Suppressor macrophage treated with lipopolysaccharide for 1 hour (primary cell): ENCODE data around the gene SIX4.

Experiments
- DNase-seq, 3 donors: peaks; one replicate each; pipeline ENCODE4 v3.0.0-alpha.2; 2020 to 2022

Gene SIX4

GRCh38 chr14:60721326-60722106 is 2.6 kb downstream of the SIX4 start:
- DNase-seq, result peak in 2 of 3 donors; percentile 34 to 48

DNA sequence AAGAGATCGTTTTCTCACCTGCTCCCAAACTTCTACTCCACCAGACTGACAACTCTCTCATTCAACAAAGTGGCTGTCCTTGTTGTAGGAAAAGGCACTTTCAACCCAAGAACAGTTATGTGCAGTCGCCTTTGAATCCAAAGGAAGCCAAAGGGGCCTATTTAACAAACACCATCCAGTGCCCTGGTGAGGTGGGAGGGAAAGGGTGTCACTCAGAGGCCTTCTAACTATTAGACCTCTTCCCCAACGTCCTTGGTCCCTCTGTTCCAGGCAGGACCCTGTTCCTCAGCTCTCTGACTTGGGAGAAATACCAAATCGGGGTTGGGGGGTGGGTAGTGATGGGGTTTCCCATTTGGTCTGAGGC is 3.2 kb downstream of the SIX4 start:
- DNase-seq, result no peak

- DNase-seq, result no peak
These were observed 3.8 kb downstream of the SIX4 start for GRCh38 chr14:60720391-60720790.

DNA sequence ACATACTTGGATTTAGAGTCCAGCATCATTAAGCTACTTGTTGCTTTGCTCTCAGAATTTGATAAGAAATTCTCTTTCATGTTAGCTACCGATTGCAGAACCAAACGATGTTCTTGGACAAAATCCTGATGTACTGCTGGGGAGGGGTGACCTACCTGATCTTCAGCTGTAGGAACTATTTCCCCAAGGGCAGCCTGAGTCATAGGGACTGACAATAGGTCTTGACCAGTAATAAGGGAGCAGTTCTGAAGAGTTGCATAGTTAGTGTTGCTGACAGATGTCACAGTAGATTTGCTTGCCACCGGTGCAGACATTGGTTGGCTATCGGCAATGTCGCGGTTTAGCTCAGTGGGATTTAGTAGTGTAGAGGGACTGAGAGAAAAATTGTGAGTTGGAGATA is 10.6 kb downstream of the SIX4 start:
- no peak for DNase-seq

DNA sequence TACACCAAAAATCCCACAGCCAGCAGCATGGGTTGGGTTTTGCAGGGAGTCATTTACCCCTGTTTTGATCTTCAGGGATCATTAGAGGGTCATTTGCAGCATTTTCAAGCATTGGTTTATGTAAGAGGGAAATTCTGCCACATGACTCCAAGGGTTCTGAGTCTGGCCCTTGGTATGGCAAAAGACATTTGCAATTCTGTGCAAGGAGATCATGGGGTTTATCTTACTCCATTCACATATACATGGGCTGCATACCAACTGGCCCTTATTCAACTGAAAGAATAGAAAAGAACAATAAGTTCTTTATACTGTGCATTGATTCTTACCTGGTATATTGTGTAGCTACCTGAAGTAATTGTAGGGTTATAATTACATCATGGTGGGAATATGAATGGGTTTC is 13.7 kb downstream of the SIX4 start:
- no peak for DNase-seq

- DNase-seq, result no peak
These were observed 16.3 kb downstream of the SIX4 start for GRCh38 chr14:60707858-60708257.

DNA sequence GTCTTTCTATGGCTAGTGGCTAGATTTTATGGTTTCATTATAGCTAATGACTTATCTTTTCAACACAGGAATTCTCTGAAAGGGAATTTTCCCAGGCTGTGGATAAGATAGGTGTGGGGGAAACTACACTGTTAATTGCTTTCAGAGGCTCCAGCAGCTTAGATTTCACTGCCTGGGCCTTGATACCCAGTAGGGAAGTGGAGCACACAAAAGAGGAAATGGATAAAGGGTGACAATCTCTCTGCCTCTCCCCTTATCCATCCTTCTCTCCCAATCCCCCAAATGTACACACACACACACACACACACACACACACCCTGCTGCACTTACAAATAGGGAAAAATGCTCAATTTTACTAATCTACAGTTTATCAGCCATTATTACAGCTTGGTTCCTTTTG is 19.1 kb downstream of the SIX4 start:
- no peak for DNase-seq

DNA sequence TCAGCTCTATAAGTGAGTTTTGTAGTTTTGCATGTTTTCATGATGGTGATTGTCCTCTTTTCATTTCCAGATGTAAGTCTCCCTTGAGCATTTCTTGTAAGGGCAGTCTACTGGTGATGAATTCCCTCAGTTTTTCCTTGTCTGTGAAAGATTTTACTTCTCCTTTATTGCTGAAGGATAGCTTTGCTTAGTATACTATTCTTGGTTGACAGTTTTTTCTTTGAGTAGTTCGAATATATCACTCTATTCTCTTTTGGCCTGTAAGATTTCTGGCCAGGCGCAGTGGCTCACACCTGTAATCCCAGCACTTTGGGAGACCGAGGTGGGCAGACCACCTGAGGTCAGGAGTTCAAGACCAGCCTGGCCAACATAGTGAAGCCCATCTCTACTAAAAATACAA is 23.6 kb downstream of the SIX4 start:
- DNase-seq, result no peak

GRCh38 chr14:60695327-60695726 is 28.8 kb downstream of the SIX4 start:
- DNase-seq, result peak in 1 of 3 donors; percentile 35

GRCh38 chr14:60691383-60692113 is 32.6 kb downstream of the SIX4 start:
- DNase-seq, result no peak

DNA sequence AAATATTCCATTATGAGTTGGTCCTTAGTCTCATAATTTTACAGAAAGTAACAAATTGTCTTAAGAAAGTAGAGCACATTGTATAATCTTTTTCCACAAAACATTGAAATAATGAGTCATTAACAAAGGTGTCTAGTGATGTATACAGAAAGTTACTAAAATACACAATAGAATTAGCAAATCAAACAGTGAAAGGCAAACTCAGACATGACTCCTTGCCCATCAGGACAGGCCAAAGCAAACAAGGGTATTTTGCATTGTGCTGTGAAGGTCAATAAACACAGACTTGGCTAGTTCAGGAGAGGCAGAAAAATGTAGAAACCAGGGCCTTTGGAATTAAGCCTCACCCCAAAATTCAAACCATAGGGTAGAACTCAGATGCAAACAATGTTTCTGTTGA is 37.3 kb downstream of the SIX4 start:
- DNase-seq, result no peak

DNA sequence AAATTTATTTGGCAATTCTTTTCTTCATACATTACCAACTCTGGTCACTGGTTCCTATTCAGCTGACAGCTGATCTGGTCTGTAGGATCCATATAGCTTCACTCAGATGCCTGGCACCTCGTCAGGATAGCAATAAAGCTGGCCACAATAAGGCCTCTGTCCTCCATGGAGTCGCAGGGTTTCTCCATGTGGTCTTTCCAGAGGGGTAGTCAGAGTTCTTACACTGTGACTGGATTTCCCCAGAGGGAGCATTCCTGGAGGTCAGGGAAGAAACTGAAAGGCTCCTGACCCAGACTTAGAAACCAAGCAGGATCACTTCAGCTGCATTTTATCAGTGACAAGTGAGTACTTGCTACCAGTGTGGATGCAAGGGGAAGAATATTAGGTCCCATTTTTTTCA is 39.9 kb downstream of the SIX4 start:
- DNase-seq, result no peak

GRCh38 chr14:60681271-60681670 is 42.9 kb downstream of the SIX4 start:
- DNase-seq, result no peak

DNA sequence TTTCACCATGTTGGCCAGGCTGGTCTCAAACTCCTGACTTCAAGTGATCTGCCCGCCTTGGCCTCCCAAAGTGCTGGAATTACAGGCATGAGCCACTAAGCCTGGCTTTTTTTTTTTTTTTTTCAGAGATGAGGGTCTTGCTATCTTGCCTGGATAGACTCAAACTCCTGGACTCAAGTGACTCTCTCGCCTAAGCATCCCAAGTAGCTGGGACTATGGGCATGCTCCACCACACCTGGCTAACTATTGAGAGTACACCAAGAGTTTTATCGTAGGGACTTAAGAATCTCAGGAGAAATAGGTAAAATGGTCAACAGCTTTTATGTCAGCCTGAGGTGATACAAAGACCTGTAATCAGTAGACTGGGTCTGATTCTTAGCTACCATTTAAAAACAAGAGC is 43.6 kb downstream of the SIX4 start:
- no peak for DNase-seq

- no peak for DNase-seq
These were observed 44.4 kb downstream of the SIX4 start for GRCh38 chr14:60679566-60680258.

DNA sequence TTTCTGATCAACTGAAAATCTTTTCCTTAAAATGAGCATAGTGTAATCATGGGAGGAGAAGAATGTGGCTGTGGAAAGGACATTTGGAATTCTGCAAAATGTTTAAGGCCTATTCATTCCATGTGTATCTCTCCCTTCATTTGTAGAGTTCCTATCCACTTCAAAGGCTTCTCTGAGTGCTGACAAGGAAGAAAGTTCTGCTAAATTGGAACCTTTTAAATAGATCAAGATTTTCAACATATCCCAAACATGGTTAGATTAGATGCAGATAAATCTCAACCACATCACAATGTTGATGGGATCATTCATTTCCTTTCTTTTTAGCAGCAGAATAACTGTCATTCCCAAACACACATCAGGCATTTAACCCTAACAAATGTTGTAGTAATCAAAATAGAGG is 46.5 kb downstream of the SIX4 start:
- DNase-seq, result no peak

- no peak for DNase-seq
These were observed 53.2 kb downstream of the SIX4 start for GRCh38 chr14:60670989-60671388.

DNA sequence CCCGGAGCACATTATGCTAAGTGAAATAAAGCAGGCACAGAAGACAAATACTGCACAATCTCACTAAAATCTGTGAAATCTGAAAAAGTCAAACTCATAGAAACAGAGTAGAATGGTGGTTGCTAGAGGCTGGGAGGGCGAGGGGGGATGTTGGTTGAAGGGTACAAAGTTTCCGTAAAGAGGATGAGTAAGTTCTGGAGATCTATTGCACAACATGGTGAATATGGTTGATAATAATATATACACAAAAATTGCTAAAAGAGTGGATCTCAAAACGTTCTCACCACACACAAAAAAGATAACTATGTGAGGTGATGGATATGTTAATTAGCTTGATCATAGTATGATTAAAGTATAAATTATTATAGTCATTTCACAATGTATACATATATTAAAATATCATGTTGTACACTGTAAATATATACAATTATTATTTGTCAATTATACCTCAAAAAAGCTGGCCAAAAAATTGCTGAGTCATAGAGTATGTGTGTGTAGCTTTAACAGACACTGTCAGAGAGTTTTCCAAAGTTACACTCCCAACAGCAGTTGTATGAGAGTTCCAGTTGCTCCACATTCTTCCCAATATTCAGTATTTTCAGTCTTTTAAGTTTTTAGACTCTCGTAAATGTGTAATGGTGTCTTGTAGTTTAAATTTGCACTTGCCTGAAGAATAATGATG is 55.6 kb downstream of the SIX4 start:
- no peak for DNase-seq

- DNase-seq, result no peak
These were observed 59.0 kb downstream of the SIX4 start for GRCh38 chr14:60665177-60665550.

DNA sequence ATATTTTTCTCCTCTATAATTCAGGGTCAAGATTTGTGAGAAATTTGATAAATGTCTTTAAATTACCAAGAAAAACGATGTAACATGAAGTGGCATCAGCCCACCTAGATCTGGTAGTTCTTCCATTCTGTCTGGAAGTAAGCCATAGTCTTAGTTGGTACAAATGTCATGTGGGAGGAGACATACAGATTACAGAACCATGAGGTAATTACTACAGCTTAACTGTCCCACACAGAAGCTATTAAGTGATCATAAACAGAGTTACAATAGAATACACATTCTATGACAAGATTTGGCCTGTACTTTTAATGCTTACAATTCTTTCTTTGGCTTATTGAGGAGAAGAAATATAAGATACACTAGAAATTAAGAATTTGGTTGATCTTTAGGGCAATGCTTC is 61.2 kb downstream of the SIX4 start:
- no peak for DNase-seq

DNA sequence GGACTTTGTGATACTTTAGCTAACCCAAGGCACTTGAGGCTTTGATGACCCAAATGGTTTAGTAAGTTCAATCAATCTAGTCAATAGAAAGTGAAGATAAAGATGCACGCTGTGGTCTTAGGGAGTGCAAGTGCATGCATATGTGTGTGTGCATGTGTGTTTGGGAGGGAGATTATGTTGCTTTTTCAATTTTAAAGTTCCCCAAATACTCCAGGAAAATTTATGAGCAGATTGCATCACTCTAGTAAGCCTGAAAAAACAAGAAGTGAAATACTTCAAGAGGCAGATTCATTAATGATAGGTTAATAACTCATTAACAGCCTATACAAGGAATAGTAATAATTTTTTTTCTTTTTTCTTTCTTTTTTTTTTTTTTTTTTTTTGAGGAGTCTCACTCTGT is 62.4 kb downstream of the SIX4 start:
- peak in 2 of 3 donors; percentile 58 for DNase-seq
